Mucosa of rectum (tissue), 2 donors: ENCODE data around the gene HCFC1.

Source experiments
- H3K27ac ChIP-seq, 2 donors: one replicate each; pipeline ENCODE4 v1.7.0; 2013; ENCODE audit warnings: inconsistent platforms in 2 of 2, low read depth in 2 of 2, low read length in 2 of 2
- H3K27me3 ChIP-seq, 2 donors: one replicate each; pipeline ENCODE4 v1.7.0; 2013; ENCODE audit warnings: low read length in 2 of 2; ENCODE audit not compliant: control insufficient read depth in 2 of 2, insufficient read depth in 2 of 2
- H3K36me3 ChIP-seq, 2 donors: one replicate each; pipeline ENCODE4 v1.7.0; 2013; ENCODE audit warnings: low read length in 2 of 2; ENCODE audit not compliant: control insufficient read depth in 2 of 2, insufficient read depth in 2 of 2
- H3K4me1 ChIP-seq, 2 donors: one replicate each; pipeline ENCODE4 v1.7.0; 2013; ENCODE audit warnings: low read length in 2 of 2, mild to moderate bottlenecking in 1 of 2; ENCODE audit not compliant: control insufficient read depth in 2 of 2, insufficient read depth in 2 of 2
- H3K4me3 ChIP-seq, 2 donors: one replicate each; pipeline ENCODE4 v1.7.0; 2013; ENCODE audit warnings: low read length in 2 of 2
- H3K9ac ChIP-seq, 2 donors: one replicate each; pipeline ENCODE4 v1.7.0; 2013; ENCODE audit warnings: low read length in 2 of 2, low read depth in 1 of 2, mild to moderate bottlenecking in 1 of 2
- H3K9me3 ChIP-seq, 2 donors: one replicate each; pipeline ENCODE4 v1.7.0; 2013; ENCODE audit warnings: low read length in 2 of 2; ENCODE audit not compliant: control insufficient read depth in 2 of 2
- donor health status: healthy.
- donor health status: Normal muscosa, but diverticular disease.

The HCFC1 gene

GRCh38 chrX:153968255-153968654 lies 3.4 kb downstream of the HCFC1 start:
- H3K36me3 ChIP-seq: peaks cover 0 to 4% of the 10 kb centered on the region in 2 donors
- H3K27me3 ChIP-seq: no peaks in the 10 kb centered on the region
- peaks cover 26 to 38% of the 10 kb centered on the region in 2 donors for H3K4me1 ChIP-seq
- peak overlapping the region; percentile 34 to 100 for H3K27ac ChIP-seq
- H3K9ac ChIP-seq: no peak overlapping the region
- no peaks in the 10 kb centered on the region for H3K9me3 ChIP-seq
- H3K4me3 ChIP-seq: peak overlapping the region in 1 of 2 donors; percentile 97

- peaks cover 0 to 10% of the 10 kb centered on the region in 2 donors for H3K36me3 ChIP-seq
- H3K27me3 ChIP-seq: no peaks in the 10 kb centered on the region
- peaks cover 25 to 36% of the 10 kb centered on the region in 2 donors for H3K4me1 ChIP-seq
- no peak overlapping the region for H3K9ac ChIP-seq
- peak overlapping the region in 1 of 2 donors; percentile 56 for H3K4me3 ChIP-seq
- H3K9me3 ChIP-seq: no peaks in the 10 kb centered on the region
- peak overlapping the region; percentile 34 to 100 for H3K27ac ChIP-seq
Measured at GRCh38 chrX:153967536-153968224, 3.9 kb downstream of the HCFC1 start.

GRCh38 chrX:153966841-153967535 lies 4.6 kb downstream of the HCFC1 start:
- Histone ChIP-seq H3K4me1 (peaks cover 25 to 36% of the 10 kb centered on the region in 2 donors), H3K9ac (no peak overlapping the region), H3K9me3 (no peaks in the 10 kb centered on the region), H3K36me3 (peaks cover 4 to 17% of the 10 kb centered on the region in 2 donors), H3K27me3 (no peaks in the 10 kb centered on the region), H3K4me3 (peak overlapping the region in 1 of 2 donors; percentile 28), H3K27ac (peak overlapping the region; percentile 2 to 100)

DNA sequence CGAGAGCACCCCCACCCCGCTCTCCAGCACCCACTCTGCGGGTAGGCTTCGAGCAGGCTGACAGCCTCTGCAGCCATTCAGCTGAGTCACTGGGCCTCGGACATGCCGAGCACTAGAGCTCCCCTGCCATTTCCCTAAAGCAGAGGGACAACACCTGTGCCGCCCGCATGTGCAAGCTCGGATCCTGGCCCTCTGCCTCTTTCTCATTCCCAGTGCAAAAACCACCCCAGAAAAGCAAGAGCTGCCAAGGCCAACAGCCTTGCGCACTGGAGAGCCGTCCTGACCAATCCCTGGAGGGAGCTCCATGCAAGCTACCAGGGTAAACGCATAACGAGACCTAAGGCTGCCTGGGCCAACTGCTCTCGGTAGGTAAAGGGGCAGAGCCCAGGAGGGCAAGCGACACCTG lies 5.3 kb downstream of the HCFC1 start:
- H3K4me1 ChIP-seq: peaks cover 25 to 36% of the 10 kb centered on the region in 2 donors
- H3K4me3 ChIP-seq: no peak overlapping the region
- H3K36me3 ChIP-seq: peaks cover 6 to 23% of the 10 kb centered on the region in 2 donors
- no peaks in the 10 kb centered on the region for H3K27me3 ChIP-seq
- H3K27ac ChIP-seq: peak overlapping the region in 1 of 2 donors; percentile 100
- H3K9ac ChIP-seq: no peak overlapping the region
- H3K9me3 ChIP-seq: no peaks in the 10 kb centered on the region

GRCh38 chrX:153965406-153965805 lies 6.2 kb downstream of the HCFC1 start:
- H3K27me3 ChIP-seq: no peaks in the 10 kb centered on the region
- H3K4me1 ChIP-seq: peaks cover 25 to 31% of the 10 kb centered on the region in 2 donors
- peaks cover 6 to 30% of the 10 kb centered on the region in 2 donors for H3K36me3 ChIP-seq
- no peak overlapping the region for H3K27ac ChIP-seq
- H3K9me3 ChIP-seq: no peaks in the 10 kb centered on the region
- H3K4me3 ChIP-seq: no peak overlapping the region
- H3K9ac ChIP-seq: no peak overlapping the region

GRCh38 chrX:153964105-153964504 lies 7.5 kb downstream of the HCFC1 start:
- H3K4me3 ChIP-seq: no peak overlapping the region
- peaks cover 17 to 43% of the 10 kb centered on the region in 2 donors for H3K36me3 ChIP-seq
- no peaks in the 10 kb centered on the region for H3K9me3 ChIP-seq
- H3K9ac ChIP-seq: no peak overlapping the region
- peaks cover 20 to 23% of the 10 kb centered on the region in 2 donors for H3K4me1 ChIP-seq
- H3K27me3 ChIP-seq: no peaks in the 10 kb centered on the region
- no peak overlapping the region for H3K27ac ChIP-seq

DNA sequence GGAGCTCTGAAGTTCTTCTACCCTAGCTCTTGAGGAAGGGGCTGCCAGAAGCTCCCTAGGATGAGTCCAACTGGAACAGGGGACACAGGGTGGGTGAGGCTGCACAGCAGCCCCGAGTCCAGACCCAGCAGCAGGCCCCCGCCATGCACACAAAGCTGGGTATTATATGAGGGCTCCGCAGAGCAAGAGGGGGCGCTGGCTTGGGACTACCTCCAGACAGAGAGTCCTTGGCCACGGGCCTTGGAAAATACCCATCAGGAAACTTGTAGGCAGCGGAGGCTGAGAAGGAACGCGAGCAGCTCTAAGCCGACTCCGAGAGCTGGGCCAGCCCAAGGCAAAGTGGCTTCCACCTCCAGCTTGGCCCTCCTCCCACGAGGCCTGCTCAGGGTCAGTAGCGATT lies 8.1 kb downstream of the HCFC1 start:
- Histone ChIP-seq H3K36me3 (peaks cover 22 to 48% of the 10 kb centered on the region in 2 donors), H3K27ac (no peak overlapping the region), H3K27me3 (no peaks in the 10 kb centered on the region), H3K9ac (no peak overlapping the region), H3K4me3 (no peak overlapping the region), H3K4me1 (peaks cover 14 to 18% of the 10 kb centered on the region in 2 donors), H3K9me3 (no peaks in the 10 kb centered on the region)

DNA sequence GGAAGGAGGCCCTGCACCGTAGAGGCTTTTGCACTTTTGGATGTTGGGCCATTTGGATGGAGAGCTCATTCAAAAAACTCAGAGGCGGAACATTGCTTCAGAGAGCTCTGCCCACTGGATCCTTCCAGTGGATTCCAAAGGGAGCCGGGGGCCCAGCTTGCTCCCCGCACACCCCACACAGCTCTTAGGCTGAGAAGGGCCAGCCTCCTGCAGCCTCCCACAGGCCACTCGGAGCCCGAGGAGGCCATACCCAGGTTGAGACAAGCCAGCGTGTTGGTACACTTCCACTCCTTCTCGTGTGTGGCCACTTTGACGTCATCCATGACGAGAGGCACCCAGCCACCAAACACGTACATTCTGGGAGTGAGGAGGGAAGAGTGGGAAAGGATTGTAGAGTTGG lies 10.3 kb downstream of the HCFC1 start:
- no peak overlapping the region for H3K4me3 ChIP-seq
- H3K27ac ChIP-seq: no peak overlapping the region

DNA sequence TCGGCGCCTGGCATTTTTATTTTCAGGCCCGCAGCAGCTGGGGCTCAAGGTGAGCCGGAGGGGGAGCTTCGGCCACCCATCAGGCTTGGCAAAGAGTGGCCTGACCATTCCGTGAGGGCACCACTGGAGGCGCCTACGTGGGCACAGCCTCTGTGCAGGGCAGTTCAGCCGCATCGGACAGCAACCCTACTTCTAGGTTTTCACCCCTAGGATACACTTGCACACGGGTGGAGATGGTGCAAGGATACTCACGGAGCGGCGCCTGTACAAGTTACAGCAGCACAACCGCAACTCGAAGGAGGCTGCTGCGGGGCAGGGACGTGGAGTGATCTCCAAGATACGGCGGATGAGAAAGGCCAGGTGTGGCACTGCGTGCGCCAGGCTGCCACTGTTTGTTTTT lies 10.8 kb downstream of the HCFC1 start:
- Histone ChIP-seq H3K9me3 (no peaks in the 10 kb centered on the region), H3K27ac (no peak overlapping the region), H3K4me3 (no peak overlapping the region), H3K27me3 (no peaks in the 10 kb centered on the region), H3K9ac (no peak overlapping the region), H3K4me1 (no peaks in the 10 kb centered on the region), H3K36me3 (peaks cover 43 to 74% of the 10 kb centered on the region in 2 donors)

More for the DNA sequence above, 10.3 kb downstream of the HCFC1 start:
- H3K9me3 ChIP-seq: no peaks in the 10 kb centered on the region
- peaks cover 38 to 69% of the 10 kb centered on the region in 2 donors for H3K36me3 ChIP-seq
- no peaks in the 10 kb centered on the region for H3K27me3 ChIP-seq
- H3K9ac ChIP-seq: no peak overlapping the region
- H3K4me1 ChIP-seq: peaks cover 0 to 2% of the 10 kb centered on the region in 2 donors

DNA sequence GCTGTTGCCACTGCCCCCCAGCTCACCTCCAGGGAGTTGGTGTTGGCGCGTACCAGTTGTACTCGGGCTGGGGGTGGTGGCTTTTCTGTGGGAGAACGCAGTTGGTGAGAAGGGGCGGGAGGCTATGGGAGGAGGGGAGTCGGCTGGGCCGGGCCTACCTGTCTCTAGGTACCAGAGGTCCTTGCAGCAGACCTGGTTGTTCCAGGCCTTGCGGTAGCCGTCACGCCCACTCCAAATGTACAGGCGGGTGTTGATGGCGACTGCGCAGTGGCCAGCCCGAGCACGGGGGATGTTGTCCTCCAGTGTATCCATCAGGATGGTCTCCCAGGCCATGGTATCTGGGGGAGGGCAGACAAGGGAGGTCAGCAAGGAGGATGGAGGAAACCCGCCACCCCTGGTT lies 11.5 kb downstream of the HCFC1 start:
- Histone ChIP-seq H3K9ac (no peak overlapping the region), H3K4me1 (no peaks in the 10 kb centered on the region), H3K9me3 (no peaks in the 10 kb centered on the region), H3K27ac (no peak overlapping the region), H3K36me3 (peaks cover 47 to 80% of the 10 kb centered on the region in 2 donors), H3K4me3 (no peak overlapping the region), H3K27me3 (no peaks in the 10 kb centered on the region)
